Measurements from ENCODE around the gene PSMD6. TPM values are rescaled to one million over a fixed set of nuclear protein-coding genes. Genes with fewer than 3 reads are reported as not detected.

PSMD6 gene
- total RNA-seq, 2 donors from 2014 or later = 82.7 to 95.7 TPM

GRCh38 chr3:63990733-63991132 is 32.6 kb downstream of the PSMD6 start:
- ATAC-seq = no peak

GRCh38 chr3:63990204-63990603 is 33.1 kb downstream of the PSMD6 start:
- Mint-ChIP-seq H3K36me3 (peaks cover 28% of the 10 kb centered on the region), H3K27ac (peak overlapping the region; percentile 28 to 58), H3K9me3 (no peaks in the 10 kb centered on the region), H3K27me3 (no peaks in the 10 kb centered on the region), H3K4me1 (ENCODE audit: low read depth in 2 of 2) (peaks cover 15 to 29% of the 10 kb centered on the region in 2 donors), H3K4me3 (no peak overlapping the region)
- ATAC-seq (no peak), DNase-seq (ENCODE audit: low spot score) (no peak)

More at GRCh38 chr3:63990733-63991132, 32.6 kb downstream of the PSMD6 start:
- no peaks in the 10 kb centered on the region for H3K9me3 Mint-ChIP-seq
- no peak overlapping the region for H3K4me3 Mint-ChIP-seq
- DNase-seq (ENCODE audit: low spot score) = no peak
- H3K36me3 Mint-ChIP-seq = peaks cover 26% of the 10 kb centered on the region
- H3K4me1 Mint-ChIP-seq (ENCODE audit: low read depth in 2 of 2) = peaks cover 10 to 24% of the 10 kb centered on the region in 2 donors
- no peaks in the 10 kb centered on the region for H3K27me3 Mint-ChIP-seq
- H3K27ac Mint-ChIP-seq = peak overlapping the region; percentile 28 to 58

DNA sequence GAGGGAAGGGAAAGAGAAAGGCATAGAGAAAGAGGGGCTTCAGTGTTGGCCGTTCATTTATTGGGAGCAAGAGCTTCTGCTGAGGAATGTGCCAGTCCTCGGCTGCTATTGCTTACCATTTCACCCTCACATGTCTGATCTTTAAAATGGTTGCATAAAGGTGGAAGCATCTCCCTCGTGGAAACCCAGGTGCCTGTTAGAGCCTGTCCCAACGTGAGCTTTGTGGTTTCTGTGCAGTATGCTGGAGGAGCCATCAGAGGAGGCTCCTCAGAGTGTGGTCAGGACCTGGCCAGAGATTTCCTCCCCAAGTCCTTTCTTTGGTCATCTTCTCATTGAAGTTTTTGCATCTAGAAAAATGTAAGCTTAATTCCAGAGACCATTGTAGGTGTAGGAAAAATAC is 34.4 kb downstream of the PSMD6 start:
- Mint-ChIP-seq H3K27me3 (no peaks in the 10 kb centered on the region), H3K27ac (peak overlapping the region; percentile 15 to 27), H3K4me1 (ENCODE audit: low read depth in 2 of 2) (peaks cover 23 to 32% of the 10 kb centered on the region in 2 donors), H3K36me3 (peaks cover 33% of the 10 kb centered on the region), H3K4me3 (no peak overlapping the region), H3K9me3 (no peaks in the 10 kb centered on the region)
- ATAC-seq = no peak
- no peak for DNase-seq (ENCODE audit: low spot score)

- H3K4me3 Mint-ChIP-seq = no peak overlapping the region
- ATAC-seq (no peak), DNase-seq (ENCODE audit: low spot score) (no peak)
- no peak overlapping the region for H3K27ac Mint-ChIP-seq
- H3K4me1 Mint-ChIP-seq (ENCODE audit: low read depth in 2 of 2) = peaks cover 34 to 35% of the 10 kb centered on the region in 2 donors
- H3K9me3 Mint-ChIP-seq = no peaks in the 10 kb centered on the region
- peaks cover 43% of the 10 kb centered on the region for H3K36me3 Mint-ChIP-seq
- H3K27me3 Mint-ChIP-seq = no peaks in the 10 kb centered on the region
These were observed 36.5 kb downstream of the PSMD6 start for GRCh38 chr3:63986831-63987230.

DNA sequence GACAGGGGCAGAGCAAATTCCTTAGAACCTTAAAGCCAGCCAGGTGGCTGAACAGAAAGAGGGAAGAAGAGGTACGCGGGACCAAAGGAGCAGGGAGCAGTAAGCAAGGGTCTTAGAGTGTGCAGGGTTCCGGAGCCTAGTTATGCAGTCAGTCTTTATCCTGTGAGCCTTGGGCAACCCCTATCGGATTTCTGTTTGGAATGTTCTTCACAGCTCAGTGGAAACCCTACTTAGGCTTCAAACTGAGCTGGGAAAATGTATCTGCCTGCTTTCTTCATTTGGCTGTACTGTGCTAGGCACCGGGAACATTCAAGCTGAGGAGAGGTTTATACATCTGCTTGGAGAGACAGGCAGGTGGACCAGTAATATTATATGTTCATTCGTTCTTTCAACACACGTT is 37.1 kb downstream of the PSMD6 start:
- Mint-ChIP-seq H3K27ac (peak overlapping the region in 1 of 2 donors; percentile 13), H3K36me3 (peaks cover 41% of the 10 kb centered on the region), H3K4me3 (no peak overlapping the region), H3K27me3 (no peaks in the 10 kb centered on the region), H3K4me1 (ENCODE audit: low read depth in 2 of 2) (peaks cover 36% of the 10 kb centered on the region in 2 donors), H3K9me3 (no peaks in the 10 kb centered on the region)
- ATAC-seq (no peak), DNase-seq (ENCODE audit: low spot score) (no peak)

GRCh38 chr3:63984391-63984790 is 38.9 kb downstream of the PSMD6 start:
- ATAC-seq (no peak), DNase-seq (ENCODE audit: low spot score) (no peak)
- no peak overlapping the region for H3K4me3 Mint-ChIP-seq
- no peaks in the 10 kb centered on the region for H3K27me3 Mint-ChIP-seq
- peaks cover 50 to 52% of the 10 kb centered on the region in 2 donors for H3K4me1 Mint-ChIP-seq (ENCODE audit: low read depth in 2 of 2)
- no peaks in the 10 kb centered on the region for H3K9me3 Mint-ChIP-seq
- H3K27ac Mint-ChIP-seq = peak overlapping the region; percentile 13 to 24
- peaks cover 37% of the 10 kb centered on the region for H3K36me3 Mint-ChIP-seq

GRCh38 chr3:63981980-63982379 is 41.3 kb downstream of the PSMD6 start:
- H3K27ac Mint-ChIP-seq = peak overlapping the region in 1 of 2 donors; percentile 35
- H3K4me3 Mint-ChIP-seq = no peak overlapping the region
- ATAC-seq (no peak), DNase-seq (ENCODE audit: low spot score) (no peak)
- H3K4me1 Mint-ChIP-seq (ENCODE audit: low read depth in 2 of 2) = peaks cover 61 to 70% of the 10 kb centered on the region in 2 donors
- peaks cover 32% of the 10 kb centered on the region for H3K36me3 Mint-ChIP-seq
- no peaks in the 10 kb centered on the region for H3K27me3 Mint-ChIP-seq
- H3K9me3 Mint-ChIP-seq = no peaks in the 10 kb centered on the region

GRCh38 chr3:63980830-63981498 is 42.3 kb downstream of the PSMD6 start:
- H3K27ac Mint-ChIP-seq = peak overlapping the region; percentile 83 to 88
- ATAC-seq (no peak), DNase-seq (ENCODE audit: low spot score) (no peak)
- no peaks in the 10 kb centered on the region for H3K27me3 Mint-ChIP-seq
- H3K4me1 Mint-ChIP-seq (ENCODE audit: low read depth in 2 of 2) = peaks cover 69 to 79% of the 10 kb centered on the region in 2 donors
- H3K9me3 Mint-ChIP-seq = no peaks in the 10 kb centered on the region
- H3K4me3 Mint-ChIP-seq = no peak overlapping the region
- H3K36me3 Mint-ChIP-seq = peaks cover 31% of the 10 kb centered on the region

DNA sequence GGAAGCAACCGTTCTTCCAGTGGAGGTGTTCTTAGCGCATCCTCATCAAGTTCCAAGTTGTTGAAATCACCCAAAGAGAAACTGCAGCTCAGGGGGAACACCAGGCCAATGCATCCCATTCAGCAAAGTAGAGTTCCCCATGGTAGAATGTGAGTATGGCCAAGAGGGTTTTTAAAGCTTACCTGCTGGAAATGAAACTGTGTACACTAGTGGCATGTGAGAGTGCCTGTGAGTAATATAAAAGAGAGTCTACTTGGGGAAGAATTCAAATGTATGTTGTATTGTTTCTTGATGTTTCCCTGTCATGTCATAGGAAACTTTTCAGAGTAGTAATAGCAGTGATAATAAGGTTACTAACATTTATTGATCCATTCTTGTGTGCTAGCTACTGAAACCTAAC is 43.3 kb downstream of the PSMD6 start:
- H3K4me3 Mint-ChIP-seq = peak overlapping the region; percentile 94
- no peaks in the 10 kb centered on the region for H3K9me3 Mint-ChIP-seq
- peaks cover 65 to 76% of the 10 kb centered on the region in 2 donors for H3K4me1 Mint-ChIP-seq (ENCODE audit: low read depth in 2 of 2)
- no peaks in the 10 kb centered on the region for H3K27me3 Mint-ChIP-seq
- H3K36me3 Mint-ChIP-seq = peaks cover 24% of the 10 kb centered on the region
- ATAC-seq (no peak), DNase-seq (ENCODE audit: low spot score) (no peak)
- H3K27ac Mint-ChIP-seq = peak overlapping the region; percentile 83 to 88

- DNase-seq (ENCODE audit: low spot score) = no peak
- Mint-ChIP-seq H3K9me3 (no peaks in the 10 kb centered on the region), H3K4me1 (ENCODE audit: low read depth in 2 of 2) (peaks cover 65 to 77% of the 10 kb centered on the region in 2 donors)
These were observed 44.0 kb downstream of the PSMD6 start for GRCh38 chr3:63979093-63979885.

DNA sequence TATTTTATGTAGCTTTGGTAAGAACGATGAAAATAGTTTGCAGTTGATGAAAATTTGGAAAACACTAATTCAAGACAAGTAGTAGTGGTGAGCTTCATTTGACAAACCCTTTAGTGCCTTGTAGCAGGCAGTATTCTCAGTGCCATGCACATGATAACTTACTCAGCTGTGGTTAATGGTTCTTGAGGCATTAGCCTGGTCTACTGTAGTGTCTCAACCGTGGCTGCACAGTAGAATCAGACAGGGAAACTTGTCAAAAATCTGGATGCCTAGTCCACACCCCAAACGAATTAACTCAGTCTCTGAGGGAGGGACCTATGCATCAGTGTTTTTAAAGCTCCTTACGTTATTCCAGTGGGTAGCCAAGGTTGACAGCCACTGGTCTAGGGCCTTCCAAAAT is 45.4 kb downstream of the PSMD6 start:
- Mint-ChIP-seq H3K27ac (peak overlapping the region; percentile 73 to 88), H3K27me3 (no peaks in the 10 kb centered on the region), H3K4me1 (ENCODE audit: low read depth in 2 of 2) (peaks cover 73 to 85% of the 10 kb centered on the region in 2 donors), H3K4me3 (peak overlapping the region; percentile 94), H3K9me3 (no peaks in the 10 kb centered on the region), H3K36me3 (peaks cover 21% of the 10 kb centered on the region)
- ATAC-seq (peak in 1 of 2 donors; percentile 63), DNase-seq (ENCODE audit: low spot score) (no peak)

More at GRCh38 chr3:63979093-63979885, 44.0 kb downstream of the PSMD6 start:
- peak overlapping the region; percentile 94 for H3K4me3 Mint-ChIP-seq
- peak; percentile 60 to 75 for ATAC-seq
- peak overlapping the region; percentile 83 to 88 for H3K27ac Mint-ChIP-seq
- no peaks in the 10 kb centered on the region for H3K27me3 Mint-ChIP-seq
- H3K36me3 Mint-ChIP-seq = peaks cover 17% of the 10 kb centered on the region

- Mint-ChIP-seq H3K36me3 (peaks cover 12% of the 10 kb centered on the region), H3K27ac (peak overlapping the region; percentile 28 to 88), H3K9me3 (no peaks in the 10 kb centered on the region)
These were observed 46.5 kb downstream of the PSMD6 start for GRCh38 chr3:63976872-63977200.

GRCh38 chr3:63976161-63976871 is 47.0 kb downstream of the PSMD6 start:
- Mint-ChIP-seq H3K36me3 (peaks cover 12% of the 10 kb centered on the region), H3K4me3 (peak overlapping the region; percentile 38), H3K27ac (peak overlapping the region; percentile 28 to 88), H3K4me1 (ENCODE audit: low read depth in 2 of 2) (peaks cover 74 to 90% of the 10 kb centered on the region in 2 donors), H3K9me3 (no peaks in the 10 kb centered on the region), H3K27me3 (no peaks in the 10 kb centered on the region)
- no peak for ATAC-seq
- no peak for DNase-seq (ENCODE audit: low spot score)

More at GRCh38 chr3:63976872-63977200, 46.5 kb downstream of the PSMD6 start:
- Mint-ChIP-seq H3K4me1 (ENCODE audit: low read depth in 2 of 2) (peaks cover 75 to 86% of the 10 kb centered on the region in 2 donors), H3K4me3 (peak overlapping the region; percentile 38), H3K27me3 (no peaks in the 10 kb centered on the region)
- no peak for ATAC-seq
- DNase-seq (ENCODE audit: low spot score) = no peak
